ENCODE results near the gene EDEM1. TPM values are rescaled to one million over a fixed set of nuclear protein-coding genes. Genes with fewer than 3 reads are reported as not detected.

The EDEM1 gene
- total RNA-seq, 1 donor from 2014 or later = 96.6 TPM

DNA sequence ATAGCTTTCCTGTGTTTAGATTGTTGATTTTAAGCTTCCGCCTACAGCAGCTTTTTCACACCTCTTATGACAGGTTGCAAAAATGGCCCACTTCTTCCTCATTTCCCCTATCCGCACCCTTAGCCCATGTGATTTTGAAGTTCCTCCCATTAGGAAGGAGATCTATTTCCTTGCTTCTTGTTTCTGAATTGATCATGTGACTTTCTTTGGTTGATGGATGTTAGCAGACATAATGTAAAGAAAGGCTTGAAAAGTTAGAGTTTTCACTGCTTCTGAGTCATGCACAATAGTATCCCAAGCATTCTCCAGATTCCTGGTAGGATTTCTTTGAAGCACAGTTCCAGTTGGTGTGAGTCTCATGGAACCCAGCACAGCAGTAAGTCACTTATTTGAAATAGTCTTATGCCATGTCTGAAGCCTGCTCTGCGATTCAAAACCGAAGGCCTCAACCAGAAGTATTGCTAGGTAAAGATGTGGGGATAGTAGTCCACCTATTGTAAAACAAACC lies 76.6 kb downstream of the EDEM1 start:
- intact Hi-C loops (cut with micrococcal nuclease) = no loop called here

GRCh38 chr3:5264896-5265770 lies 77.6 kb downstream of the EDEM1 start:
- intact Hi-C loops (cut with micrococcal nuclease) = no loop called here

DNA sequence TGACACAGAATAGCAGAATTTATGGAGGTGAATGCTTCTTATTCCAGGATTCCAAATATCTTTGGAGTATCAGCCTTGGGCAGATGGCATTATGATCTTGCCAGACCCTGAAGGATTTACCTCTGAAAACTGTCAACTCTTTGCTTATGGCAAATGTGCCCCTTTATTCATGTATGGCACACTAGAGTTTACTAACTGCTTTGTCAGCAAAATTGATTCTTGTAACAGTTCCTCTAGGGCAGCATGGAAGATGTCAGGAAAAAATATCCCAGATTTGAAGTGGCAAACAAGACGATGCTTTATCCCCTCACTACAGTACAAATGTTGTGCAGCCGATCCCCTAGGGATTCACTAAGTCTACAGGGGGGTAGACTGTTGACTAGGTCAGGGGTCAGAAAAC lies 79.7 kb downstream of the EDEM1 start:
- intact Hi-C loops (cut with micrococcal nuclease) = no loop called here

- intact Hi-C loops (cut with micrococcal nuclease) = no loop called here
Measured at GRCh38 chr3:5267889-5268288, 80.4 kb downstream of the EDEM1 start.

Other genes starting within 250 kb of the EDEM1 start
- gene BHLHE40, start 208.3 kb upstream of the EDEM1 start, total RNA-seq = 167 and 168 TPM in 2 replicates
- gene ARL8B, start 65.4 kb upstream of the EDEM1 start, total RNA-seq = 41.9 and 43.7 TPM in 2 replicates